ENCODE results near the gene KIAA0513. TPM values are rescaled to one million over a fixed set of nuclear protein-coding genes. Genes with fewer than 3 reads are reported as not detected.

Gene KIAA0513
- total RNA-seq, 1 experiment from 2014 or later, result 6.6 TPM

- no peaks in the 10 kb centered on the region for H3K27me3 ChIP-seq (ENCODE audit: insufficient read depth, low read length)
- H2AFZ ChIP-seq (ENCODE audit: low read depth, low read length, poor library complexity, severe bottlenecking), result no peak overlapping the region
- no peak overlapping the region for H3K4me2 ChIP-seq (ENCODE audit: low read length)
- H3K9me3 ChIP-seq (ENCODE audit: control insufficient read depth in 1 of 2, insufficient read depth in 1 of 2, low read depth in 1 of 2, low read length in 2 of 2), result no peaks in the 10 kb centered on the region
- no peak for TF ChIP-seq EZH2phosphoT487 (IDR thresholded peaks at IDR 0.05; ENCODE audit: borderline replicate concordance)
- TF ChIP-seq POLR2A (IDR thresholded peaks at IDR 0.05; ENCODE audit: borderline replicate concordance, extremely low read depth, insufficient read depth, insufficient read length), result no peak
- no peak for TF ChIP-seq ZFX (IDR thresholded peaks at IDR 0.05)
- no peak for TF ChIP-seq SIN3A (IDR thresholded peaks at IDR 0.05; ENCODE audit: low read depth)
- no peak for TF ChIP-seq RAD21 (IDR thresholded peaks at IDR 0.05; ENCODE audit: low read depth)
- TF ChIP-seq, protein P1, sequence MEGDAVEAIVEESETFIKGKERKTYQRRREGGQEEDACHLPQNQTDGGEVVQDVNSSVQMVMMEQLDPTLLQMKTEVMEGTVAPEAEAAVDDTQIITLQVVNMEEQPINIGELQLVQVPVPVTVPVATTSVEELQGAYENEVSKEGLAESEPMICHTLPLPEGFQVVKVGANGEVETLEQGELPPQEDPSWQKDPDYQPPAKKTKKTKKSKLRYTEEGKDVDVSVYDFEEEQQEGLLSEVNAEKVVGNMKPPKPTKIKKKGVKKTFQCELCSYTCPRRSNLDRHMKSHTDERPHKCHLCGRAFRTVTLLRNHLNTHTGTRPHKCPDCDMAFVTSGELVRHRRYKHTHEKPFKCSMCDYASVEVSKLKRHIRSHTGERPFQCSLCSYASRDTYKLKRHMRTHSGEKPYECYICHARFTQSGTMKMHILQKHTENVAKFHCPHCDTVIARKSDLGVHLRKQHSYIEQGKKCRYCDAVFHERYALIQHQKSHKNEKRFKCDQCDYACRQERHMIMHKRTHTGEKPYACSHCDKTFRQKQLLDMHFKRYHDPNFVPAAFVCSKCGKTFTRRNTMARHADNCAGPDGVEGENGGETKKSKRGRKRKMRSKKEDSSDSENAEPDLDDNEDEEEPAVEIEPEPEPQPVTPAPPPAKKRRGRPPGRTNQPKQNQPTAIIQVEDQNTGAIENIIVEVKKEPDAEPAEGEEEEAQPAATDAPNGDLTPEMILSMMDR (IDR thresholded peaks at IDR 0.05 in 2 of 3, conservative IDR thresholded peaks at IDR 0.05 in 1 of 3; ENCODE audit: borderline replicate concordance in 1 of 3, insufficient read depth in 1 of 3, low read depth in 2 of 3, low read length in 2 of 3), result no peak
- TF ChIP-seq TCF7L2 (IDR thresholded peaks at IDR 0.05; ENCODE audit: borderline replicate concordance, extremely low read depth, insufficient read depth, insufficient read length), result no peak
- TF ChIP-seq SRF (IDR thresholded peaks at IDR 0.05; ENCODE audit: low read depth), result no peak
- TF ChIP-seq ZNF274 (IDR thresholded peaks at IDR 0.05; ENCODE audit: low read depth, low read length), result no peak
- TF ChIP-seq POLR2AphosphoS5 (IDR thresholded peaks at IDR 0.05; ENCODE audit: low read depth, low read length), result no peak
- no peak for TF ChIP-seq CBX3 (IDR thresholded peaks at IDR 0.05; ENCODE audit: low read depth)
- no peak for TF ChIP-seq CEBPB (IDR thresholded peaks at IDR 0.05; ENCODE audit: low read depth)
- no peak for TF ChIP-seq JUND (IDR thresholded peaks at IDR 0.05)
- TF ChIP-seq SP1 (IDR thresholded peaks at IDR 0.05; ENCODE audit: low read depth), result no peak
- TF ChIP-seq, protein P2, sequence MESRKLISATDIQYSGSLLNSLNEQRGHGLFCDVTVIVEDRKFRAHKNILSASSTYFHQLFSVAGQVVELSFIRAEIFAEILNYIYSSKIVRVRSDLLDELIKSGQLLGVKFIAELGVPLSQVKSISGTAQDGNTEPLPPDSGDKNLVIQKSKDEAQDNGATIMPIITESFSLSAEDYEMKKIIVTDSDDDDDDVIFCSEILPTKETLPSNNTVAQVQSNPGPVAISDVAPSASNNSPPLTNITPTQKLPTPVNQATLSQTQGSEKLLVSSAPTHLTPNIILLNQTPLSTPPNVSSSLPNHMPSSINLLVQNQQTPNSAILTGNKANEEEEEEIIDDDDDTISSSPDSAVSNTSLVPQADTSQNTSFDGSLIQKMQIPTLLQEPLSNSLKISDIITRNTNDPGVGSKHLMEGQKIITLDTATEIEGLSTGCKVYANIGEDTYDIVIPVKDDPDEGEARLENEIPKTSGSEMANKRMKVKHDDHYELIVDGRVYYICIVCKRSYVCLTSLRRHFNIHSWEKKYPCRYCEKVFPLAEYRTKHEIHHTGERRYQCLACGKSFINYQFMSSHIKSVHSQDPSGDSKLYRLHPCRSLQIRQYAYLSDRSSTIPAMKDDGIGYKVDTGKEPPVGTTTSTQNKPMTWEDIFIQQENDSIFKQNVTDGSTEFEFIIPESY (IDR thresholded peaks at IDR 0.05; ENCODE audit: extremely low read depth, insufficient replicate concordance, low read length), result no peak
- no peak for TF ChIP-seq EGR1 (IDR thresholded peaks at IDR 0.05; ENCODE audit: low read depth)
- no peak overlapping the region for H3K4me3 ChIP-seq (replicated peaks in 1 of 2; ENCODE audit: low read depth in 1 of 2, low read length in 2 of 2)
- no peaks in the 10 kb centered on the region for H3K36me3 ChIP-seq (ENCODE audit: control insufficient read depth in 1 of 2, insufficient read depth in 2 of 2, low read length in 2 of 2)
- H4K20me1 ChIP-seq (ENCODE audit: insufficient read depth), result no peaks in the 10 kb centered on the region
- intact Hi-C loops (cut with micrococcal nuclease), result no loop called here
- H3K9ac ChIP-seq (ENCODE audit: low read length), result no peak overlapping the region
- H3K9me2 ChIP-seq (ENCODE audit: insufficient read depth), result no peaks in the 10 kb centered on the region
- peaks cover 0 to 7% of the 10 kb centered on the region in 2 experiments; a peak in 2 of 4 replicates for H3K4me1 ChIP-seq (ENCODE audit: control insufficient read depth in 1 of 2, insufficient read depth in 2 of 2, low read length in 2 of 2)
- DNase-seq (ENCODE audit: low read depth, low spot score) (no peak), ATAC-seq (no peak)
- no peak overlapping the region for H3K27ac ChIP-seq (ENCODE audit: low read depth, low read length)
- ChIA-PET RAD21 (ENCODE audit: low non-redundant PET in 1 of 2, low total read pairs in 2 of 2, uncharacterized antibody in 2 of 2, unreplicated experiment in 2 of 2) (no interaction called here), POLR2A (interaction anchor here (0.6 kb wide), 1 partner anchor 464 kb away, joined by 3 read pairs; no protein-coding TSS in a partner anchor), CTCF (no interaction called here)
- H3K79me2 ChIP-seq (ENCODE audit: insufficient read depth, low read length), result no peaks in the 10 kb centered on the region
- no TSS peak for BruUV-seq (replicated peaks)
Observed at GRCh38 chr16:85083051-85083639, 55.5 kb downstream of the KIAA0513 start.
